ENCODE measurements around the gene LYPD3. TPM values are rescaled to one million over a fixed set of nuclear protein-coding genes. Genes with fewer than 3 reads are reported as not detected.

Gene LYPD3
- total RNA-seq, 3 donors from 2014 or later, result 0.23 to 1.5 (median 0.46) TPM

GRCh38 chr19:43430976-43431375, 34.4 kb downstream of the LYPD3 start:
- Histone ChIP-seq H3K36me3 (ENCODE audit: low read depth) (no peaks in the 10 kb centered on the region), H3K9me3 (no peaks in the 10 kb centered on the region), H3K4me1 (ENCODE audit: low read depth) (peaks cover 16% of the 10 kb centered on the region), H3K4me3 (no peak overlapping the region)
- DNase-seq (no peak), ATAC-seq (no peak)
- intact Hi-C loops (cut with DNase I, micrococcal nuclease), result no loop called here
- TF ChIP-seq CTCF (IDR thresholded peaks at IDR 0.05), result no peak

GRCh38 chr19:43430142-43430710, 35.2 kb downstream of the LYPD3 start:
- H3K4me3 ChIP-seq, result no peak overlapping the region
- DNase-seq, result peak in 1 of 3 donors; percentile 41
- H3K9me3 ChIP-seq, result no peaks in the 10 kb centered on the region
- intact Hi-C loops (cut with DNase I, micrococcal nuclease), result no loop called here
- H3K36me3 ChIP-seq (ENCODE audit: low read depth), result no peaks in the 10 kb centered on the region
- peaks cover 19% of the 10 kb centered on the region for H3K4me1 ChIP-seq (ENCODE audit: low read depth)
- ATAC-seq, result no peak
- no peak for TF ChIP-seq CTCF (IDR thresholded peaks at IDR 0.05)

- peaks cover 19% of the 10 kb centered on the region for H3K4me1 ChIP-seq (ENCODE audit: low read depth)
- intact Hi-C loops (cut with DNase I, micrococcal nuclease), result no loop called here
- ATAC-seq (no peak), DNase-seq (no peak)
- H3K4me3 ChIP-seq, result no peak overlapping the region
- H3K36me3 ChIP-seq (ENCODE audit: low read depth), result no peaks in the 10 kb centered on the region
- no peaks in the 10 kb centered on the region for H3K9me3 ChIP-seq
- TF ChIP-seq CTCF (IDR thresholded peaks at IDR 0.05), result no peak
Measured at GRCh38 chr19:43429395-43429794, 36.0 kb downstream of the LYPD3 start.

- Histone ChIP-seq H3K4me1 (ENCODE audit: low read depth) (peaks cover 19% of the 10 kb centered on the region), H3K36me3 (ENCODE audit: low read depth) (no peaks in the 10 kb centered on the region), H3K9me3 (no peaks in the 10 kb centered on the region), H3K4me3 (no peak overlapping the region)
- intact Hi-C loops (cut with DNase I, micrococcal nuclease), result no loop called here
- DNase-seq, result peak; percentile 78 to 94 (median 85)
- TF ChIP-seq CTCF (IDR thresholded peaks at IDR 0.05), result no peak
- ATAC-seq, result peak; percentile 86
Measured at GRCh38 chr19:43425567-43426392, 39.6 kb downstream of the LYPD3 start.

- no peak for TF ChIP-seq CTCF (IDR thresholded peaks at IDR 0.05)
- intact Hi-C loops (cut with DNase I, micrococcal nuclease), result no loop called here
- Histone ChIP-seq H3K36me3 (ENCODE audit: low read depth) (no peaks in the 10 kb centered on the region), H3K4me1 (ENCODE audit: low read depth) (peaks cover 13% of the 10 kb centered on the region), H3K9me3 (no peaks in the 10 kb centered on the region), H3K4me3 (no peak overlapping the region)
- ATAC-seq, result no peak
- no peak for DNase-seq
Measured at GRCh38 chr19:43423779-43424178, 41.6 kb downstream of the LYPD3 start.
